NCI-H2107 treated with DMSO at 0.1 percent for 48 hours (cell line): Measurements from ENCODE around the gene WLS.
"Not testable (repeated sequence)": the region's sequence is repeated elsewhere in the genome, so short reads cannot be mapped to it uniquely, and the experiment has no call there.

Source experiments
- DNase-seq: peaks from one replicate; lab custom pipeline; 2025; ENCODE audit not compliant: unreplicated experiment; lab: John Stamatoyannopoulos, UW

Gene WLS

DNA sequence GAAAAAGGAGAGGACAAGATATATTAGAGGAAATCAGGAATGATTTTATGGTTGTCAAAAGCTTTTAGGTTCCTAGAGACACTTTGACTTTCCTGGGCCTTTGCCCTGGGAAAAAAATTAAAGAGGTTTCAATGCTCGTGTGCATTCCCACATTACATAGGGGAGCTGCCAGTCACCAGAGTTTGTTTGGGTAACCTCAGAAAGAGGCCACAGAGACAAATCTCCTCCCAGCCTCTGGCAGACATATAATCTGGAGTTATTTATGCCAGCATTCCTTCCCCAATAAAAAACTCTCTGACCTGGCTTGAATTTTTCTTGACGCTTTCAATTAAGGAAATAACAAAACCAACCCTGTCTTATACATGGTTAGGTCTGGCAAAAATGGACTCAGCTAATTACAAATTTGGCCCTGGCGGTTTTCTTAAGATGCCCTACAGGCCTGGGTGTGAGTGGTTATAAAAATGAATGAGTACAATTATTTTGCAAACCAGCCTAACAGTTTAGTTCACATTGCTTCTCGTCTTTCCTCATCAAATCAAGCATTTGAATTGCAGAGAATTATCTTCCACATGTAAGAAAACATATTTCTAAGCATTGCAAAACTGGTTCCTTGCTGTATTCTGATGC, 63.7 kb downstream of the WLS start:
- DNase-seq = no peak

DNA sequence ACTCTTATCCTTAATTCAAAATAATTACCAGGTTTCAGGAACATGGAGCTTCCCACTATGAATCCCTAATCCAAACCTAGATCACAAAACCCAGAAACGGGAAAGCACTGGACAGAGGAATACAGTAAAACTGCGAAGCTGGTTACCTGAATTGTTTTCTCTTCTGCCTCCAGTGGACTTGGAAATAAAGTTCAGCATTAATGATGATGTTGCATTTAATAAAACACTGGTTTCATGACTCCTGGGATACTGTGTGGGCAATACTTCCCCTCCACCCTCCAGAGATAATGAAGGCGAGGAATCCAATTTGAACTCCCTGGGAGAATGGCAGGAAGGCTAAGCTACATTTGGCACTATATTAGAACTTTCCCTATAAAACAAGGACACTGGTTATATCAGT, 65.1 kb downstream of the WLS start:
- no peak for DNase-seq

DNA sequence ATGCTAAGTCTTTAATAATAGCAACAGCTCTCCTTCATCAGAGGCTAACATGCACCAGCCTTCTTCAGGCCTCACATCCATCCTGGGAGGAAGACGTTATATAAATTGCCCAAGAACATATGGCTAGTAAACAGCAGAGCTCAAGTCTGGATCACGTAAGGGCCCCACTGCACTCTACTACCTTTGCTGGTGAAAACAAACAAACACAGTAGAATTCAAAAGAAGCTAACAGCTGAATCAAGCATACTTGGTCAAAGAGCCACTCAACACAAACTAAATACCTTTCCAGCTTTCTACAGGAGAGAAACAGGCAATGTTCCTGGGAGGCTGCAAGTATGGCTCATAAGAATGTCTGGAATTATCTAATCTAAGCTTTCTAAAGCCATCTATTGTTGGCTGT, 66.0 kb downstream of the WLS start:
- DNase-seq = no peak

DNA sequence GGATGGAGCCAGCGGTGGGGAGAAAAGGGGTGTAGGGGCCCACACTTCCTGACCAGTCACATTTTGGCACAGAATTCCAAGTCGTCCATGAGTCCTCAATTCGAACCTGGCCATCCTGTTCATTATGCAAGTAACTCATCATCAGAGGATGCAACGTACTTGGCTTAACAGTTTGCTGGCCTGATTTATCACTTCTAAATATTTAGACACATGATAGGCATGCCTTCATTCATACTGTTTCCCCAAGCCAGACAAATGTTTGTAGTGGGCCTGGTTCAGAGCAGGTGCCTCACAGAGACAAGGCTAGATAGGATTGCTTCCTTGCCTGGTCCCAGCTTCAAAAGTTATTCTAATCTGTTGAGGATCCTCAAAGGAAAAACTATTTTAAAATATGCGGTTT, 66.7 kb downstream of the WLS start:
- no peak for DNase-seq

DNA sequence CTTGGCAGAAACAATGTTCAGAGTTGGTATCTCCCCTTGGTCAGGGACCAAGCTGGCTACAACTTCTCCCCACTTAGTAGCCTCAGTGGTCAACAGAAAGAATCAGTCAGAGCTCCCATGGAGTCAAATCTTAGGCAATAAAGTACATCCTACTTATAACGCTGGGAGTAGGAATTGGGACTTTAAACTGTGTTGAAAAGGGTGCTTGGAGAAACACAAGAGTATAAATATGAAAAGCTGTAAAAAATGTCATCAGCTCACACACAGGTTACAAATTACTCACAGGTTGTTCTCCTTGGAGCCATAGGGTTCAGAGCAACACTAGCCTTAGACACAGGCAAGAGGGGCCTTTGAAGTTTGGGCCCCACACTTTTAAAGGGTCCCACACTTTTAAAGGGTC, 67.4 kb downstream of the WLS start:
- DNase-seq = no peak

DNA sequence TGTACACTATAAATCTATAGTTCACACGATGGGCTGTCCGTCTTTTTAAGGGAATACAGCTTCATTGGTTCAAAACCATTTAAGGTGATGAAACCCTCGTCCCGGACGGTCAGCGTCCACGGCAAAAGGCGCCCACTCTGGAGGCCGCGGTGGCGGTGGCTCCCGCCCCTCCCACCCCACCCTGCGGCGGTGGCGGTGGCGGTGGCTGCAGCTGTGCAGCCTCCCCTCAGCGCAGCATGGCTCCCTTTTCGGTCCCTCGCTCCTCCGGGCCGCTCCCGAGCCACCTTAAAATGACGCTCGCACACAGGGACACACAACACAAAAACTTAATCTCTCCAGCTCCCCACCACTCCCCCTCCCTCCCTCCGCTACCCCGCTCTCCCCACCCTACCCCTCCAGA, 69.1 kb downstream of the WLS start:
- no peak for DNase-seq

DNA sequence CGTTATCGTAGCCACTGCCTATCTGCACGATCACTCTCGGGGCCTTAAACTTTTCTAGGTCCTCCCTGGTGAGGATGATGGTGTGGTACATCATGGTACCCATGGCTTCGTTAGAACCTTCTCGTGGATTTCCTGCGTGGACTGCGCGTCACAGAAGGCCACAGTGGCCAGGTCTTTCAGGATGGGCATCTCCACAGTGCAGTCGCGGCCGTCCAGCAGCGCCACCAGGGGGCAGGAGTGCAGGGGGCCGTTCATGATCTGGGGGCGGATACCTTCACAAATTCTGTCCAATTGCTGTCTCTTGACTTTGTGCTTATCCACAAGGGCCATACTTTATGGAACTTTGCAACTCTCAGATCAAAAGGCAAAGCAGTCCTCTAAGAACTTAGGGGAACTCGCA, 69.6 kb downstream of the WLS start:
- DNase-seq = no peak

DNA sequence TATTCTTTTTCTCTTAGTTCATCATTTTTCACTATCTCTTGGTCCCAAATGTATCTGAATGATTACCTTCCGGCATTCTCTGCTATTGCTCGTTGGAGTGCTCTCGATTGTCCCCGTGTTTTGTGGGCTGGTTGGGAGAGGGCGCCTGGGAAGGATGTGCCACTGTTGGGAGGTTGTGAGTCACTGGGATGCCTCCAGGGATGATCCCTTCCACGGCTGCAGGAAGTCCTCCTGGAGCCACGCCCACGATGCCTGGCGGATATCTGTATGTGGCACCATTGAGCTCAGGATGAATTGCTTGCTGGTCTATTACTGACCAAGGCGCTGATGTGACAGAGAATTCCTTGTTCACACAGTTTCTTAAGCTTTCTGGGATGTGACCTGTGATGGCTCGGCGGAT, 70.7 kb downstream of the WLS start:
- DNase-seq = not testable (repeated sequence)

DNA sequence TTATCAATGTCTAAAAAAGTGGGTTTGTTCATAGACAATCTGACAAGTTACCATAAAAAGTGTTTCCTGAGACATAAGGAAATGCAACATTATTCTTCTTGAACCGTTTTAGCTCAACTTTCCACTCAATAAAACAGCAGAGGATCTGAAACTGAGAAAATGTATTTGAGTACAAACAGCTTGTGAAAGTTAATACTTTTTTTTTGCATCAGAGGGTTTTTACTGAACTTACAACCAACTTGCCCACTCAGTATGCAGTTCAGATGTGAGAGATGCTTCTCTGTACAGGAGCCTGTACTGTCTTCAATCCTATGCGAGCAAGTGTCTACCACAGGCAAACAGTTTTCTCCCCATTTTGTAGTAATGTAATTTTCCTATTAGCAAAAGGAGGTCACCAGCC, 71.4 kb downstream of the WLS start:
- not testable (repeated sequence) for DNase-seq

DNA sequence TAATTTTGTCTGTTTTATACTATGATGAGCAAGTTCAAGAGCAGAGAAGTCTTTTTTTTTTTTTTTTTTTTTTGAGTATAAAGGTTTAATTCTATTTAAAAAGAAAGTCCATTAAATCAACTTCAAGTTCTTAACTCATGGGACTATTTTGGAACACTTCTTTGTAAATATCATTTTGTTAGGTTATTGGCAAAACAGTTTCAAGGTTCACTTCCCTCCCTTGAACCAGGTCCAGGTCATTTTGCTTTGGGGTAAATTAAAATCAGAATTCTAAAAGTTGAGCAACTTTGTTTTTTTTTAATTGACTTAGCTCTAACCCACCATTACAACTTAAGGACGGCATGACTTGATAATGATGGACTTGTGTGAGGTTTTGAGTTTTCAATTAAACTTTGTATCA, 72.3 kb downstream of the WLS start:
- no peak for DNase-seq

DNA sequence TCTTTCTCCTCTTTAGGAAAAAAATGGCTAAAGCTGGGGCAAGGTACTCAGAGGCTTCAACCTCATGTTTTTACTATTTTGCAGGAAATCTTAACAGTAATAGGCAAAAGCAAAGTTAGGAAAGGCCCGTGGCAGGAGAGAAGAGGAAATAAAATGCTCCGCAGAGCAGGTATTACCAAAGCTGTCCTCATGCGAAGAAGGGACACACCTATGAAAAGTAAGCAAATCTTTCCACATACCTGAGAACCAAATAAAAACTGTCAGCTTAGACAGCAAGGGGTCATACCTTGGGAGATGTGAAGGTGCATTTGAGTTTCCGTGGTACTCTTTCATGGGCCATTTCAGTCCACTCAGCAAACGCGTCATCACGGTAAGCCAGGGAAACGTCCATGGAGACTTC, 73.5 kb downstream of the WLS start:
- no peak for DNase-seq

DNA sequence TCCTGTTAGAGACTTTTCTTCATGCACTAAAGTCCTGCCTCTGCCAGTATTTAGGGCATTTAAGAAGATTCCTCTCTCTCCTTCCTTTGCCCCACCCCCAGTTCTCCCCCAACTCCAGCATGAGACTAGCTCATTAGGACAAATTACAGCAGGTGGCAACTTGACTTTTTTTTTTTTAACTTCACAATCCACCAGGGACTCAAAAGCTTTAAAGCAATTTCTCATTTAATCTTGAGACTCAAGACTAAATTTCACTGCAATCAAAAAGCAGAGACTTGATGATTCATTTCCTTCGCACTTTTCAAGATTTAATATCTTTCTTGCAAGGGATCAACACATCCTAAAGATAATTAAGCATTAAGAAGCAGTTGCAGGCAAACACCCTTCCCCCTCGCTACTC, 74.9 kb downstream of the WLS start:
- no peak for DNase-seq

DNA sequence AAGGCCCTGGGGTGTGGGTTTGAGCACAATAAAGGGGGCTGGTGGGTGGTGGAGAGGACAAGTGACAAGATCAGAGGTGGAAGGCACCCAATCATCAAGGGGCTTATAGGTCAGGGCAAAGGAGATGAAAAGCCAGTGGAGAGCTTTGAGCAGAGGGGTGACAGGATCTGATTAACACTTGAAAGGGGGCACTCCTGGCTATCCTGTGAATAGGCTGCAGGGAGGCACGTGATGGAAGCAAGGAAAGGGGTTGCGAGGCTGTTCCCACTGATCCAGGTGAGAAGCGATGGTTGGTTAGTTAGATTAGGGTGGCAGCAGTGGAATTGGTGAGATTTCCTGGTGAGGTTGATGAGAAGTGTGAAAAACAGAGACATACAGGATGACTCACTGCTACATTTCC, 80.6 kb downstream of the WLS start:
- no peak for DNase-seq

DNA sequence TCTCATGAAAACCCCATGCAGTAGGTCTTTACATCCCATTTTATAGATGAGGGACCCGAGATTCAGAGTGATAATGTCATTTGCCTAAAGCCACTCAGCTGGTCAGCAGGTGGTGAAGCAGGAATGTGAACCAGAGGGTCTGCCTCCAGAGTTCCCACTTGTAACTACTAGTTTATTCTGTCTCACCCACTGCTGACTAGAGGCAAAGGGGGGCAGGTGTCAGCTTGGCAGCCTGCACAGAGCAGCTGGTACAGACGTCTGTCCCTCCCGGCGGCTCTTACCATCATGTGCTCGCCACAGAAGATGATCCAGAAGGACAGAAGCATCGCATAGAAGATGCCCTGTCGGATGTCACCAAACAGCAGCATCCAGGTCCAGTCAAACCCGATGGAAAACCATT, 82.4 kb downstream of the WLS start:
- no peak for DNase-seq

DNA sequence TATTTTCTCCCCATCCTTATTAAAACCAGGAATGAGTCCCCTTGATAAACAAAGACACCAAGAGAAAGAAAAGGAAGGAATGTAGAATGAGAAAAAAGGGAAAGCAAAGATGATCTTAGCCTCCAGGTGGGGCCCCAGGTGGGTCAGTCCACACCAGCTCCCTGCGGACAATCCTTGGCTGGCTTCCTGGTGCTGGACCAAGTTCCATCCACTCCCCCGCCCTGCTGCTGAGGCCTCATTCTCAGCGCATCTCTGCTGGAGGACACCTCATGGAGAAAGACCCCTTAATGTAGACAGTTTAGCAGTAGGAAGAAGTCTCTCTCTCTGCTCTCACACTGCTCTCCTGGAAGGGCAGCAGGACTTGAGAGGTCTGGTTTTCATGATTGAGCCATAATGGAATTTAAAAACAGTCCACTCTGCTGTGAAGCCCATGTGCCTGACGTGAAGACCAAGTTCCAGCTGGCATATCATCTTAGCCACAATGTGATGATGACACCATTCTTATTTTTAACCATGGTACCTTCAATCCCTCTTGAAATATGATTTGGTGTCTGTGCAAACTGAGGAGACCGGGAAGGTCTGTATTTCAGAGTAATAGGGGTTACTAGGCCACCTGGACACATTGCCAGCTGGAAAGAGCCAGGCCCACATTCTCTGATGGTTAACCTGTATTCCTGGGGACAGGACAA, 83.1 kb downstream of the WLS start:
- no peak for DNase-seq

DNA sequence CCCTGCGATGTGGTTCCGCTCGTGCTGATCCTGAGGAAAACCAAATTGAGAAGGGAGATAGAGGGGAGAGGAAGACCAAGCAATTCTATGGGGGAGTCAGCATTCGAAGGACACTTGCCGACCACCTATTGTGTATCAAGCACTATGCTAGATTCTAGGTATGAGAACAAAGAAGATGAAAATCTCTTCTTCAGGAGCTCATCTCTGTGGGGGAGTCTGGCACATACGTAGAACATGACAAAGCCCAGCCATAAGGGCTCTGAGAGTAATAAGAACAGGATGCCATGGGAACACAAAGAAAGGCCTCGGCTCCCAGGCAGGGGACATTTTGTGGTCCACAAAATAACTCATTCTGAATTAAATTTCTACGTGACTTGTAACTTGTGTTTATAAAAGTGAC, 83.7 kb downstream of the WLS start:
- no peak for DNase-seq

DNA sequence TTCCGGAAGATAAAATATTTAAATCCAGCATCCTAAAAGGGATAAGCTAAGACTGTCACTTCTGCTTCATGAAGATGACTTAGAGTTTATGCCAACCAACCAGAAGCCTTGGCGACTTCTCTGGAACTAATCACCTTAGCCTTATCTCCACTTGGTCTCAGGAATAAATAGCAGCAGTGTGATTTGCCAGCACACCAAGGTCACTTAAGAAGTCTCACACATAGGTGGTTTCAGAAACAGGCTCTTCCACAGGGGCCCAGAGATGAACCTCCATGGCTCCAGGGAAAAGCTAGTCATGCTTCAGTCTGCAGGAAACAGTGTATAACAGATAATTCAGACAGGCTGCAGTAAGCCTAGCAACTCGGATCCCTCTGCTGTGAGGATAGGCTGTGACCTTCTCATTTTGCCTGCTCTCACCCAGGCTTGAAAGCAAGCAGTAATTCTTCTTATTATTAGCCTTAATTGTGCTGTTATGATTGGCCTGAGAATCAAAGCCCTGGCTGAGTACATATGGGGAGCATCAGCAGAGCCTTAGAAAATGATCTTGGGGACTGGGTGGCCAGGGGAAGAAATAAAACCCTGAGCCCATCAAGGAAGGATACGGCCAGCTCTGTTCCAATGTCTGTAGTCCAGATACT, 84.7 kb downstream of the WLS start:
- DNase-seq = no peak

DNA sequence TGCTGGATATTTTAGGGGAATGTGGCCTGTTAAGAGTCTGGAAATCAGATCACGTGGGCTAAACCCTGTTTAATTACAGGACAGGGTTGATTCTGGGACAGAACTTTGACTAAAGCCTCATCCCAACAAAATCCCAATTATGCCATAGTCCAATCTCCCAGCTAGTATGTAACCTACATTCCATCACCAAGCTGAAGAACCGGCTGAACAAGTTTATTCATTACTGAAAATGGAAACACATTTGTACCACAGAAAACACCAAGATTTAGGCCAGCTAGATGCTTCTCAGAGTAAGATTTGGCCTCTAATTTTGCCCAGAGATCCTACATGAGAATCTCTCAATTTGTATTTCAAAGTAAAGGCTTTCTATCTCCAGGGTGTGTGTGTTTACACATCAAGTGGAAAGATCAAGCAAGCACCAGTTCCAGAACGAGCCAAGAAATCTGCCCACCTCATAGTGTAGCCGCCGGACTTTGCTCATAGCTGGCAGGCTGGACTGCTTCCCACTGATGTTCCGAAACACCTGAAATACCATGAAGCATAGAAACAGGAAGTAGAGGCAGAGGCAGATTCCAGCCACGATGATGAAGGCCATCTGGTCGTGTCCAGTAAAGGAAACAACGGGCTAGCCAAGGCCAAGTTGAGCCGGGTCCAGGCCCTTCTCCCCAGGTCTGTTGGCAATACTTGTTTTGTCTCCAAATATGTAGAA, 86.8 kb downstream of the WLS start:
- DNase-seq = no peak

DNA sequence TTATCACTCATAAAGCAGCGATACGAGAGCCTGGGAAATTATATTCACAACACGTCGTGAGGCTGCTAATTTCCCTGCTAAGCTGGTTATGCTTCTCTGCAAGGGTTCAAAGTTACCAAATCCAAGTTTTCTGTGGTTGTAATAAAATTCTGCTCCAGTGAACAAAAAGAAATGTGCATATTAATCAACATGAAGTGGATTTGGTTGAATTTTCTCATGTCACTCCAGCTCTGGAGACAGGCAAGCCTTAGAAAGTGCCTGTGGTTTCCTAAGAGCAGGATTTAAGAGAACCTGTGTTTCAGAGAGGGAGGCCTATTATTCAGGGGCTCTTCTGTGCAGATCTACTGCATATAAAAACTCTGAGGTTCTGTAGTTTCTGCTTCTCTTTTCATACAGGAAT, 87.5 kb downstream of the WLS start:
- no peak for DNase-seq

DNA sequence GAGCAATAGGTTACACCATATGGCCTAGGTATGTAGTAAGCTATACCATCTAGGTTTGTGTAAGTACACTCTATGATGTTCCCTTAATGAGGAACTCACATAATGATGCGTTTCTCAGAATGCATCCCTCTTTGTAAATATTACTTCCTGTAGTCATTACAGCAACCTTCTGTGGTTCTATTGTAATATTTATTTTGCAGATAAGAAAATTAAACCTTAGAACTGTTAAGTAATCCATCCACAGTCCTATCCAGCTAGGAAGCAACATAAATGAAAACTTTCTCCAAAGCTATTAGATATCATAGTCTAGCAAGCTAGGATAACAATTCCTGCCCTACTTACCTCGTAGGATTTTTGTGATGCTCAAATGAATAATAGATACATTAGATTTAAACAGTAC, 88.7 kb downstream of the WLS start:
- DNase-seq = no peak

DNA sequence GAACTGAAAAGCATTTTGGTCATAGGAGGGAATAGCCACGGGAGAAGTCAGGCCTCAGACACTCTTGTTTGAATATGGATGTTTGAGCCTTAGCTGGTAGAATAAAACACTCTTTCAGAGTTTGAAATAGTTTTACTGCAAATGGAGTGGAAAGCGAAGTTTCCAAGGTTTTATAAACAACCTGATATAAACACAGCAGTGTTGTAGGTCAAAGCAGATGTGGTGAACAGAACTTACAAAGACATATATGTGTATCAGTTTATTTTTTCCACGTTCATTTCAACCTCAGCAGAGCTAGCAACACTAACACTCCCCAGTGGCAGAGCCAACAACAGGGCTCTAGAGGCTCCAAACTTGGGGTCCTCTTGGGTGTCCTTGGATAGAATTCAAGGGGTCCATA, 89.9 kb downstream of the WLS start:
- no peak for DNase-seq

DNA sequence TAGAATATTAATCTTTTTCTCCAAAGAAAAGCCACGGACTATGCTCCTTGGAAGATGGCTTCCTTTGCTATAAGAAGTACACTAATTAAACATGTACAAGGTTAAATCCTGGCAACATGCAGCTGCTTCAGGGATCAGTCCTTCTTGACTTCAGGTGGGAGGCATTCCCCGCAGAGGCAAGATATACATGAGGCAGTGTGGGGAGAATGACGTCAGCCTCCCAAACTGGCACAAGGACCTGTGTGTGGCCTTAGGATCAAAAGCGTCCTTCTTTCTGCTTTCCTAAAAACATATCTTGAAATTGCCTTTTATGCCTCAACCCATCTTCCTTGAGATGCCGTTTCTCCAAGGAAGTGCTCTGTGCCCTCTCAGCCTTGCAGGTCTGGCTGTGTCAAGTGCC, 90.3 kb downstream of the WLS start:
- no peak for DNase-seq
